HEK293 (cell line): ENCODE data around the gene HMG20A.

Source experiments
- CTCF ChIA-PET: fragments of 350-600 bp; formaldehyde crosslinking; extraction: SDS; loops from one replicate; lab custom pipeline; 2021; ENCODE audit warnings: antibody characterized with exemption; lab: Yijun Ruan, JAX
- POLR2A ChIA-PET: fragments of 300-600 bp; formaldehyde crosslinking; extraction: SDS; loops from one replicate; lab custom pipeline; 2020; ENCODE audit warnings: antibody characterized with exemption, inconsistent platforms; lab: Yijun Ruan, JAX
- H3K27ac ChIP-seq: fragments of 200-500 bp; sonication (Bioruptor generic); 2 replicates; pipeline ENCODE4 v1.5.1; 2014; ENCODE audit warnings: low read depth, low read length, control low read depth, inconsistent platforms; ENCODE audit errors: extremely low read depth
- H3K36me3 ChIP-seq, 2 experiments: fragments of 200-500 bp in 1 of 2; sonication (Bioruptor generic) in 1 of 2; 1 replicate in 1 of 2; 2 replicates in 1 of 2; pipeline ENCODE4 v1.5.1; 2014 to 2017; ENCODE audit warnings: inconsistent platforms in 2 of 2, low read length in 2 of 2; ENCODE audit not compliant: control insufficient read depth in 2 of 2, insufficient read depth in 1 of 2
- H3K4me1 ChIP-seq: fragments of 200-500 bp; sonication (Bioruptor generic); 2 replicates; pipeline ENCODE4 v1.5.1; 2014; ENCODE audit warnings: mild to moderate bottlenecking, low read length, inconsistent platforms; ENCODE audit not compliant: control insufficient read depth, insufficient read depth
- H3K4me3 ChIP-seq: 2 replicates; pipeline ENCODE4 v1.5.1; 2011; ENCODE audit warnings: low read depth, mild to moderate bottlenecking, control low read depth, low read length, moderate library complexity
- H3K9me3 ChIP-seq: fragments of 200-500 bp; sonication (Bioruptor generic); 2 replicates; pipeline ENCODE4 v1.5.1; 2014; ENCODE audit warnings: low read depth, low read length, inconsistent platforms; ENCODE audit not compliant: control insufficient read depth, insufficient read depth
- GLIS2 ChIP-seq: fragments of 450-650 bp; formaldehyde crosslinking; IDR thresholded peaks from 2 replicates; pipeline ENCODE4 v1.5.1; 2016; ENCODE audit warnings: missing biosample characterization, missing genetic modification characterization
- MEIS1 ChIP-seq: sonication (generic); formaldehyde crosslinking; IDR thresholded peaks from 2 replicates; pipeline ENCODE4 v1.8.1; 2022; ENCODE audit warnings: missing genetic modification reagents, mild to moderate bottlenecking, borderline replicate concordance
- OVOL3 ChIP-seq: fragments of 450-650 bp; formaldehyde crosslinking; IDR thresholded peaks from 2 replicates; pipeline ENCODE4 v1.5.1; 2016; ENCODE audit warnings: missing biosample characterization, missing genetic modification characterization
- REPIN1 ChIP-seq: fragments of 450-650 bp; formaldehyde crosslinking; IDR thresholded peaks from 2 replicates; pipeline ENCODE4 v1.5.1; 2017; ENCODE audit warnings: missing biosample characterization, missing genetic modification characterization, low read depth
- SETDB1 ChIP-seq: IDR thresholded peaks from one replicate; pipeline ENCODE4 v1.6.1; 2017; ENCODE audit warnings: mild to moderate bottlenecking, low read length, moderate library complexity, mixed read lengths; ENCODE audit not compliant: insufficient read length
- TSHZ1 ChIP-seq: fragments of 450-650 bp; formaldehyde crosslinking; IDR thresholded peaks from 2 replicates; pipeline ENCODE4 v1.5.1; 2016; ENCODE audit warnings: missing biosample characterization, missing genetic modification characterization, borderline replicate concordance
- WT1 ChIP-seq: fragments of 450-650 bp; formaldehyde crosslinking; IDR thresholded peaks from 2 replicates; pipeline ENCODE4 v1.5.1; 2016; ENCODE audit warnings: missing biosample characterization, missing genetic modification characterization
- ZNF121 ChIP-seq: fragments of 450-650 bp; formaldehyde crosslinking; IDR thresholded peaks from 2 replicates; pipeline ENCODE4 v1.5.1; 2016; ENCODE audit warnings: missing biosample characterization, missing genetic modification characterization
- ZNF16 ChIP-seq: fragments of 450-650 bp; formaldehyde crosslinking; IDR thresholded peaks from 2 replicates; pipeline ENCODE4 v1.5.1; 2016; ENCODE audit warnings: low read depth, missing biosample characterization, missing genetic modification characterization
- ZNF24 ChIP-seq: fragments of 450-650 bp; formaldehyde crosslinking; IDR thresholded peaks from 2 replicates; pipeline ENCODE4 v1.5.1; 2016; ENCODE audit warnings: missing biosample characterization, missing genetic modification characterization
- ZNF341 ChIP-seq: fragments of 450-650 bp; formaldehyde crosslinking; IDR thresholded peaks from 2 replicates; pipeline ENCODE4; 2016; ENCODE audit warnings: low read depth, missing biosample characterization, missing genetic modification characterization
- ZNF624 ChIP-seq: fragments of 450-650 bp; formaldehyde crosslinking; IDR thresholded peaks from 2 replicates; pipeline ENCODE4 v1.5.1; 2017; ENCODE audit warnings: missing biosample characterization, missing genetic modification characterization
- ZNF677 ChIP-seq: fragments of 450-650 bp; IDR thresholded peaks from 2 replicates; pipeline ENCODE4 v1.5.0; 2018; ENCODE audit warnings: missing biosample characterization, mild to moderate bottlenecking, missing genetic modification characterization, moderate library complexity
- ZNF843 ChIP-seq: fragments of 450-650 bp; formaldehyde crosslinking; IDR thresholded peaks from 2 replicates; pipeline ENCODE4 v1.5.1; 2016; ENCODE audit warnings: missing biosample characterization, missing genetic modification characterization
- ZSCAN4 ChIP-seq: fragments of 450-650 bp; formaldehyde crosslinking; IDR thresholded peaks from 2 replicates; pipeline ENCODE4 v1.5.1; 2017; ENCODE audit warnings: missing biosample characterization, missing genetic modification characterization
- TF ChIP-seq, protein P1 (sequence below): fragments of 450-650 bp; formaldehyde crosslinking; conservative IDR thresholded peaks from 2 replicates; pipeline ENCODE4 v1.5.1; 2016; ENCODE audit warnings: low read depth, missing biosample characterization, missing genetic modification characterization
- TF ChIP-seq, protein P2 (sequence below): fragments of 450-650 bp; formaldehyde crosslinking; IDR thresholded peaks from 2 replicates; pipeline ENCODE4 v1.5.1; 2016; ENCODE audit warnings: missing biosample characterization, missing genetic modification characterization

The HMG20A gene

GRCh38 chr15:77527831-77528231, 107.1 kb downstream of the HMG20A start (continued):
- TF ChIP-seq, protein P1, sequence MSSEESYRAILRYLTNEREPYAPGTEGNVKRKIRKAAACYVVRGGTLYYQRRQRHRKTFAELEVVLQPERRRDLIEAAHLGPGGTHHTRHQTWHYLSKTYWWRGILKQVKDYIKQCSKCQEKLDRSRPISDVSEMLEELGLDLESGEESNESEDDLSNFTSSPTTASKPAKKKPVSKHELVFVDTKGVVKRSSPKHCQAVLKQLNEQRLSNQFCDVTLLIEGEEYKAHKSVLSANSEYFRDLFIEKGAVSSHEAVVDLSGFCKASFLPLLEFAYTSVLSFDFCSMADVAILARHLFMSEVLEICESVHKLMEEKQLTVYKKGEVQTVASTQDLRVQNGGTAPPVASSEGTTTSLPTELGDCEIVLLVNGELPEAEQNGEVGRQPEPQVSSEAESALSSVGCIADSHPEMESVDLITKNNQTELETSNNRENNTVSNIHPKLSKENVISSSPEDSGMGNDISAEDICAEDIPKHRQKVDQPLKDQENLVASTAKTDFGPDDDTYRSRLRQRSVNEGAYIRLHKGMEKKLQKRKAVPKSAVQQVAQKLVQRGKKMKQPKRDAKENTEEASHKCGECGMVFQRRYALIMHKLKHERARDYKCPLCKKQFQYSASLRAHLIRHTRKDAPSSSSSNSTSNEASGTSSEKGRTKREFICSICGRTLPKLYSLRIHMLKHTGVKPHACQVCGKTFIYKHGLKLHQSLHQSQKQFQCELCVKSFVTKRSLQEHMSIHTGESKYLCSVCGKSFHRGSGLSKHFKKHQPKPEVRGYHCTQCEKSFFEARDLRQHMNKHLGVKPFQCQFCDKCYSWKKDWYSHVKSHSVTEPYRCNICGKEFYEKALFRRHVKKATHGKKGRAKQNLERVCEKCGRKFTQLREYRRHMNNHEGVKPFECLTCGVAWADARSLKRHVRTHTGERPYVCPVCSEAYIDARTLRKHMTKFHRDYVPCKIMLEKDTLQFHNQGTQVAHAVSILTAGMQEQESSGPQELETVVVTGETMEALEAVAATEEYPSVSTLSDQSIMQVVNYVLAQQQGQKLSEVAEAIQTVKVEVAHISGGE = no peak
- no peak for TF ChIP-seq ZNF16 (tag by site-specific recombination)
- TF ChIP-seq, all 188 proteins: peak for 0

- ChIA-PET CTCF (interaction anchor here (0.5 to 5.9 kb wide), 4 partner anchors 11 to 410 kb away, joined by 3 to 36 read pairs (median 3); no protein-coding TSS in a partner anchor), POLR2A (interaction anchor here (1.2 to 1.3 kb wide), 3 partner anchors 8 to 13 kb away, joined by 3 to 4 read pairs (median 4); no protein-coding TSS in a partner anchor)
- TF ChIP-seq ZNF341 (peak; percentile 33; the same call in 1 of the 2 replicates), ZSCAN4 (no peak), TSHZ1 (tag by site-specific recombination) (no peak)
- H3K36me3 ChIP-seq = no peaks in the 10 kb centered on the region
- H3K27ac ChIP-seq = peak overlapping the region; percentile 25; the same call in 1 of the 2 replicates
- peaks cover 10% of the 10 kb centered on the region for H3K4me1 ChIP-seq
- H3K4me3 ChIP-seq = no peak overlapping the region
- H3K9me3 ChIP-seq = no peaks in the 10 kb centered on the region
Observed at GRCh38 chr15:77528290-77528967, 107.7 kb downstream of the HMG20A start.

- ChIA-PET CTCF (interaction anchor here (0.6 to 5.9 kb wide), 4 partner anchors 10 to 411 kb away, joined by 3 to 36 read pairs (median 3); no protein-coding TSS in a partner anchor), POLR2A (interaction anchor here (1.2 kb wide), 2 partner anchors 10 to 13 kb away, joined by 4 read pairs; no protein-coding TSS in a partner anchor)
- TF ChIP-seq ZNF121 (tag by site-specific recombination) = no peak
- TF ChIP-seq ZNF341 = peak; percentile 1; the same call in 1 of the 2 replicates
- H3K27ac ChIP-seq = 0 out of 2 replicates have a peak overlapping the region, but pooled peaks have one; percentile 25
- H3K4me3 ChIP-seq = no peak overlapping the region
- no peaks in the 10 kb centered on the region for H3K9me3 ChIP-seq
- no peaks in the 10 kb centered on the region for H3K36me3 ChIP-seq
- H3K4me1 ChIP-seq = peaks cover 10% of the 10 kb centered on the region
Observed at GRCh38 chr15:77528968-77529319, 108.3 kb downstream of the HMG20A start.

GRCh38 chr15:77529394-77530159, 108.9 kb downstream of the HMG20A start:
- H3K27ac ChIP-seq = no peak overlapping the region
- H3K9me3 ChIP-seq = no peaks in the 10 kb centered on the region
- H3K36me3 ChIP-seq = no peaks in the 10 kb centered on the region
- ChIA-PET CTCF (interaction anchor here (0.6 to 5.9 kb wide), 2 partner anchors 9 to 14 kb away, joined by 3 to 36 read pairs; no protein-coding TSS in a partner anchor), POLR2A (interaction anchor here (1.2 kb wide), 1 partner anchor 12 kb away, joined by 4 read pairs; no protein-coding TSS in a partner anchor)
- no peak overlapping the region for H3K4me3 ChIP-seq
- peaks cover 10% of the 10 kb centered on the region for H3K4me1 ChIP-seq
- TF ChIP-seq, protein P2, sequence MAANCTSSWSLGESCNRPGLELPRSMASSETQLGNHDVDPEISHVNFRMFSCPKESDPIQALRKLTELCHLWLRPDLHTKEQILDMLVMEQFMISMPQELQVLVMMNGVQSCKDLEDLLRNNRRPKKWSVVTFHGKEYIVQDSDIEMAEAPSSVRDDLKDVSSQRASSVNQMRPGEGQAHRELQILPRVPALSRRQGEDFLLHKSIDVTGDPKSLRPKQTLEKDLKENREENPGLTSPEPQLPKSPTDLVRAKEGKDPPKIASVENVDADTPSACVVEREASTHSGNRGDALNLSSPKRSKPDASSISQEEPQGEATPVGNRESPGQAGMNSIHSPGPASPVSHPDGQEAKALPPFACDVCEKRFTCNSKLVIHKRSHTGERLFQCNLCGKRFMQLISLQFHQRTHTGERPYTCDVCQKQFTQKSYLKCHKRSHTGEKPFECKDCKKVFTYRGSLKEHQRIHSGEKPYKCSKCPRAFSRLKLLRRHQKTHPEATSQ = no peak
- TF ChIP-seq ZNF677 (tag by site-specific recombination) (no peak), MEIS1 (CRISPR knock-in tag) (no peak), ZNF624 (tag by site-specific recombination) (no peak), OVOL3 (no peak), ZNF843 (tag by site-specific recombination) (no peak), ZNF24 (no peak), WT1 (tag by site-specific recombination) (no peak), GLIS2 (tag by site-specific recombination) (no peak), REPIN1 (no peak), SETDB1 (no peak)
